ENCODE results near the gene PRKAG2.

Gene PRKAG2

DNA sequence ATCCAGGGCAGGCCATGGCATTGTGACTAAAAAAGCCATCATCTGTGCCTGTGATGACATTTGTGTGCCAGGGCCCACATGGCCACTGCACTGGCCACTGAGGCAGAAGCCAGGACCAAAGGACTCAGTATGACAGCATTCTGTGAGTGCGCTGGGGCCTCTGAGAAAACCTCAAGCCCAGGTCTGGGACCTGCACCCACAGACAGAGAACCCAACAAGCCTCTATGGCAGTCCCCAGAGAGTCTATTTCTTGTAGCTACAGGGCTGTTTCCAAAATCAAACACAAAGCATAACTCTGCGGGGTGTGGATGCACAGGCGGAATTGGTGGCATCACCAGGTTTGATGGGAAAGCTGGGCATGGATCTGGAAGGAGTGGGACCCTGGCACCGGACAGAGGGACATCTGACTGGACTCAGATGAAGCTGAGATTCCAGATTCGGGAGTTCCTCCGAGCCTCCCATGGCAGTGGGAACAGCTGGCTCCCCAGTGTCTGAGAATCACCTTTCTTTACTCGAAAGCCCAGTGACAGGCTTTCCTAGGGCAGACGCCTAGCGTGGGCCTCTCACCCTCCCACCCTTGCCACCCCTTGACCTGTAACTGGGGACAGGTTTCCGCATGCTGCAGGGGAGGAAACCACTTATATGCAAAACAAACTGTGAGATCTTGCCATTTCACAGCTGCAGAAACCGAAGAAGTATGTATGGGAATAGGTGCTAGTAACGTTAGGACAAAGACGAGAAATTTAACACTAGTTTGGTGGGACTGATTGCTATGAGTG lies 286.7 kb downstream of the PRKAG2 start:
- FAIRE-seq (no peak), DNase-seq (ENCODE audit: insufficient read length, low spot score) (no peak)
- TF ChIP-seq, protein P1, sequence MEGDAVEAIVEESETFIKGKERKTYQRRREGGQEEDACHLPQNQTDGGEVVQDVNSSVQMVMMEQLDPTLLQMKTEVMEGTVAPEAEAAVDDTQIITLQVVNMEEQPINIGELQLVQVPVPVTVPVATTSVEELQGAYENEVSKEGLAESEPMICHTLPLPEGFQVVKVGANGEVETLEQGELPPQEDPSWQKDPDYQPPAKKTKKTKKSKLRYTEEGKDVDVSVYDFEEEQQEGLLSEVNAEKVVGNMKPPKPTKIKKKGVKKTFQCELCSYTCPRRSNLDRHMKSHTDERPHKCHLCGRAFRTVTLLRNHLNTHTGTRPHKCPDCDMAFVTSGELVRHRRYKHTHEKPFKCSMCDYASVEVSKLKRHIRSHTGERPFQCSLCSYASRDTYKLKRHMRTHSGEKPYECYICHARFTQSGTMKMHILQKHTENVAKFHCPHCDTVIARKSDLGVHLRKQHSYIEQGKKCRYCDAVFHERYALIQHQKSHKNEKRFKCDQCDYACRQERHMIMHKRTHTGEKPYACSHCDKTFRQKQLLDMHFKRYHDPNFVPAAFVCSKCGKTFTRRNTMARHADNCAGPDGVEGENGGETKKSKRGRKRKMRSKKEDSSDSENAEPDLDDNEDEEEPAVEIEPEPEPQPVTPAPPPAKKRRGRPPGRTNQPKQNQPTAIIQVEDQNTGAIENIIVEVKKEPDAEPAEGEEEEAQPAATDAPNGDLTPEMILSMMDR (IDR thresholded peaks at IDR 0.05; ENCODE audit: insufficient read depth, missing control alignments) = no peak

DNA sequence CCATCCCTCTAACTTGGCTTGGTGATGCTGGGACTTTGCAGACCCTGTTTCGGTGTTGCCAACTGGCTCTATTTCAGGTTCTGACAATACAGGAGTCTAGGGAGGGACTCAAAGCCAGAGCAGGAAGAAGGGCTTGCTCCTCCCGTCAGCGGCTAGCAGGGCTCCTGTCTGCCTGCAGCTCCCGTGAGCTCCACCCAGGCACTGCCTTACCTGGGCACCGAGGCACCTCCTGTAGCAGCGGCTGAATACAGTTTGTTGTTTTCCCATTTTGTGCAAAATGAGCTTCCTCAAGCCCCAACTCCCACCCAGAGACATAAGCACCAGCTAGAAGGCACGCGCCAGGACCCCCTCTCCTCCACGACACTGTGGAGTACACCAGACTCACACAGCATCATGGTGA lies 287.9 kb downstream of the PRKAG2 start:
- TF ChIP-seq, protein P1 (IDR thresholded peaks at IDR 0.05; ENCODE audit: insufficient read depth, missing control alignments) = no peak
- no peak for DNase-seq (ENCODE audit: insufficient read length, low spot score)
- FAIRE-seq = no peak

DNA sequence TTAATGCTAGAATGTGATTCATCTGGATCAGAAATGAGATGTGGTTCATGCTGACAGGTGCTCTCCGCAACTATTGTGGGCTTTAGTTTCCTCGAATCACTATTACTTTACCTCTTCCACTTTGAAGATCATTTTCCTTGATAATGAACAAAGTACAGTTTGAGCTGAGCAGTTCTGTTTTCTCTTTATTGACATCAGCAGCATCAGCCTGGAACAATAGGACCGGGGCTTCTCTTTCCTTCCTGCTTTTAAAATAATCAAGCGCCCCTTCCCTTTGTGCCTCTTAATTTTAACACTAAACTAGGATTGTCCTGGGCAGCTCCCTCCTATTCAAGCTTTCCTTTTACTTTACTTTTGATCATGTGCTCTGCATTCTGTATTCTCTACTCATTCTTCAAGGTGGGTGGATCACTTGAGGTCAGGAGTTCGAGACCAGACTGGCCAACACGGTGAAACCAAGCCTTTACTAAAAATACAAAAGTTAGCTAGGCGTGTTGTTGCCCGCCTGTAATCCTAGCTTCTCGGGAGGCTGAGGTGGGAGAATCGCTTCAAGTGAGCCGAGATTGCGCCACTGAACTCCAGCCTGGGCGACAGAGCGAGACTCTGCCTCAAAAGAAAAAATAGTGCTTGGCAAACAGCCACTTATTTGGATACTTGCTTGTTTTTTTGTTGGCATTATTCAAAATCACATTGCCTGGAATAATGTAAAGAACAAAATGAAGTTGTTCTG lies 290.2 kb downstream of the PRKAG2 start:
- DNase-seq (ENCODE audit: insufficient read length, low spot score) (no peak), FAIRE-seq (no peak)
- TF ChIP-seq, protein P1 (IDR thresholded peaks at IDR 0.05; ENCODE audit: insufficient read depth, missing control alignments) = no peak

DNA sequence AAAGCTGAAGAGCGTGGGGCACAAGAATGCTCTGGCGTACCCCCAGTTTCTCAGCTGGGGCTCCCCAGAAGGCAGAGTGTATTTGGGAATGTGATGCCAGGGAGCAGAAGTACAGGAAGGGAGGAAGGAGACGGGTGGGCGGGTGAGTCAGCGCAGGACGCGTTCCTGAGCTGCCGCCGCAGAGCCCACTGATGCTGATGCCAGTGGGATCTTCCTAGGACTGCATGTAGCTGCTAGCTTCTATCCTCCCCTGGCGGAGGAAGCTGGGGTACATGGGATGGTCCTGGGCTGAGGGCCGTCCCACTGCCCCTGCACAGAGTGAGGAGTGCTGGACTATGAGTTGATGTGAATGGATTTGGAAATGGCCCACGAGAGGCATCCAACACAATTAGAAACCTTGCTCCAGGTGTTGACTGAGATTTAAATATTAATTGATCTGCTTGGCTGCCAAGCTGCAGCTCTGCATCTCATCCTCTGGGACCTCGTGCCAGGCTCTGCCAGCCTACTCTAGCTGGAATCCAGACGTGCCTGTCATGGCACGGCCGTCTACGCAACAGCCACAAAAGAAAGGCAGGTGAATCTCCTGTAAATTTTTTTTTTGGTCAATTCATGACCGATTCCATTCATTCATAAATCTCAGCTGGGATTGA lies 291.0 kb downstream of the PRKAG2 start:
- TF ChIP-seq, protein P1 (IDR thresholded peaks at IDR 0.05; ENCODE audit: insufficient read depth, missing control alignments) = no peak
- FAIRE-seq = no peak
- no peak for DNase-seq (ENCODE audit: insufficient read length, low spot score)

DNA sequence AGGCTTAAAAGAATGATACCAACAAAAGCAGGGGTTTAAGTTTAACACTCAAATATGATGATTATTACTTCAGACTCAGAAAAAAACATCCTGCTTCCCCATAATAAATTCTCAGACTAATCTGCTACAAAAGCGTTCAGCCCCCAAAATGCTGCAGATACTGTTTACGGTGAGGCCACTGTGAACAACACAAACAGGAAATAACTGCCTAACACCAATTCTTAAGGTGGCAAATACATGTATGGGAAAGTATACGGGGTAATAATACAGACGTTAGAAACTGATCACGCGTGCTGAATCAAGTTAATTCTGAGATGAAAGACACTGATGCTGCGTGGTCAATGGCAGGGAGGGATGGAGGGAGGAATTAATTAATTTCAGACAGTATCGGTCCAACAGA lies 295.2 kb downstream of the PRKAG2 start:
- no peak for FAIRE-seq

DNA sequence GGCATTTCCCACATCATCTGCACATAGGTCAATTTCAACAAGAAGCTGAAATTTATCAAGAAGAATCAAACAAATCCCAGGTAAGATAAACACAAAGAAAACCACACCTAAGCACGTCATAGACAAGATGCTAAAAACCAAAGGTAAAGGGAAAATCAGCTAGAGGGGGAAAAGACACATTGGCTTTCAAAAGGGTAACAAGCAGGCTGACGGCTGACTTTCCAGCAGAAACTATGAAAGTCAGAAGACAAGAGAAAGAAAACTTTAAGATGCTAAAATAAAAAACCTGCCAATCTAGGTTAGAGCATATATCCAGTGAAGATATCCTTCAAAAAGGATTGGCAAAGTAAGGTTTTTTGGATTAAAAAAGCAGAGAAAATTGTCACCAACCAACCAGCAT lies 297.3 kb downstream of the PRKAG2 start:
- no peak for FAIRE-seq
- no peak for DNase-seq (ENCODE audit: insufficient read length, low spot score)
- TF ChIP-seq, protein P1 (IDR thresholded peaks at IDR 0.05; ENCODE audit: insufficient read depth, missing control alignments) = no peak

More for the DNA sequence above, 295.2 kb downstream of the PRKAG2 start:
- no peak for DNase-seq (ENCODE audit: insufficient read length, low spot score)
- TF ChIP-seq, protein P1 (IDR thresholded peaks at IDR 0.05; ENCODE audit: insufficient read depth, missing control alignments) = no peak

Measured in D721Med (cell line).